ENCODE data around the gene SLC9A4.

SLC9A4 gene

DNA sequence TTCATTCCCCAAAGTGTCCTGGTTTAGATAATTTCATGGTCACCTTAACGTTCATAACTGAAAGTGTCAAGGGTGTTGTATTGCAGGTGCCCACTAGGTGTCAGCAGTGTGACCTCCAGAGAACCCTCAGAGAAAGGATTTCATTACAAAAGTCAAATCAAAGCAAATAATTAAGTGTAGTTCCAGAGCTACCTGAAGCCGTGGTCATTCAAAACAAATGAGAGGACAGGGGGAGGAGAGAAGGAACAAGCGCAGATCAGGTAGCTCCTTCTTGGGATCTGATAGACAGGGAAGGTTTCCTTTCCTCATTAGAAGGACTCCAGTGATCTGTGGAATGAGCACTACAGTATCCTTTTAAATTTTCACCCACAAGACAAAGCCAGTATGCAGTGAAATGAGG, at the start of gene SLC9A4:
SLC9A4 (plus strand) TSS at position 207 of the 400 bp plus-strand sequence. CDS start 534 bp downstream, outside the sequence.
- peak; percentile 7 to 43 for DNase-seq (ENCODE audit: low read depth in 2 of 2)

- no peak for DNase-seq (ENCODE audit: low read depth in 2 of 2)
Measured at GRCh38 chr2:102423368-102423767, 49.7 kb upstream of the SLC9A4 start.

- DNase-seq (ENCODE audit: low read depth in 2 of 2): no peak
Measured at GRCh38 chr2:102424754-102425153, 48.3 kb upstream of the SLC9A4 start.

- DNase-seq (ENCODE audit: low read depth in 2 of 2): no peak
Measured at GRCh38 chr2:102425441-102426132, 47.4 kb upstream of the SLC9A4 start.

DNA sequence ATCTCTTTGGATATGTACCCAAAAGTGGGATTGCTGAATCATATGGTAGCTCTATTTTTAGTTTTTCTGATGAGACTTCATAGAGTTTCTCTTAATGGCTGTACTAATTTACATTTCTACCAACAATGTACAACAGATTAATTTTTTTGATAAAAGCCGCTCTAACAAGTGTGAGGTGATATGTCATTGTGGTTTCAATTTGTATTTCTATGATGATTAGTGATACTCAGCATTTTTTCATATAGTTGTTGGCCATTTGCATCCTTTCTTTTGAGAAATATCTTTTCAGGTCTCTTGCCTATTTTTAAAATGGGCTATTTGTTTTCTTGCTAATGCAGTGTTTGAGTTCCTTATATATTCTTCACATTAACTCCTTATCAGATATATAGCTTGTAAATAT, 45.8 kb upstream of the SLC9A4 start:
- no peak for DNase-seq (ENCODE audit: low read depth in 2 of 2)

- no peak for DNase-seq (ENCODE audit: low read depth in 2 of 2)
Measured at GRCh38 chr2:102428573-102428972, 44.5 kb upstream of the SLC9A4 start.

GRCh38 chr2:102432386-102432785, 40.6 kb upstream of the SLC9A4 start:
- no peak for DNase-seq (ENCODE audit: low read depth in 2 of 2)

DNA sequence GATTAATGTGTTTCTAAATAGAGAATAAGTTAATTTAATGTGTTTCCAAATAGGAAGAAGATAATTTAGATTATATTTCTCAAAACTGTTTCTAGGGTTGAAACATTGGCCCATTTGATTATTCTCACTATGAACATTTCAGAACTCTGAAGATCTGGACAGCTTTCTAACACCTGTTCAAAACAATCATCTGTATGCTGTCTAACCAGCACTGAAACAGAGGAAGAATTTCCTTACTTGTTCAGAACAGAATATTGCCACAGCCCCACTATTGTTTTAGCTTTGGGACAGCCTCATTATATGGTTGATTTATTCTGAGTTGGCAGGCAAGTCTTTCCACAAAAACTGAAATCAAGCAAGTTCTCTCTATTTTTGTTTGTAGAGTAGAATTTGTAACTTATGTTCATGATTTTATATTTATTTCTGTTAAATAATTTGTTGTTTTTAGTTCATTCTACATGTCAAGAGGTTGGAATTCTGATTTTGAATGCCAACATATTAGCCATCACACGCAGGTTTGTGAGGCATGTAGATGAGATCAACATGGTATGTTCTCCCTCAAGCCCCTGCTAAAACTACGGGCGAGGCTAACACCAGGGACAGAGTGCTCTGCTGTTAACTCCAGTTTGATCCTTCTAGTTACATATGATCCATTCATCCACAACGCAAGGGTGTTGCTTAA, 38.9 kb upstream of the SLC9A4 start:
- no peak for DNase-seq (ENCODE audit: low read depth in 2 of 2)

DNA sequence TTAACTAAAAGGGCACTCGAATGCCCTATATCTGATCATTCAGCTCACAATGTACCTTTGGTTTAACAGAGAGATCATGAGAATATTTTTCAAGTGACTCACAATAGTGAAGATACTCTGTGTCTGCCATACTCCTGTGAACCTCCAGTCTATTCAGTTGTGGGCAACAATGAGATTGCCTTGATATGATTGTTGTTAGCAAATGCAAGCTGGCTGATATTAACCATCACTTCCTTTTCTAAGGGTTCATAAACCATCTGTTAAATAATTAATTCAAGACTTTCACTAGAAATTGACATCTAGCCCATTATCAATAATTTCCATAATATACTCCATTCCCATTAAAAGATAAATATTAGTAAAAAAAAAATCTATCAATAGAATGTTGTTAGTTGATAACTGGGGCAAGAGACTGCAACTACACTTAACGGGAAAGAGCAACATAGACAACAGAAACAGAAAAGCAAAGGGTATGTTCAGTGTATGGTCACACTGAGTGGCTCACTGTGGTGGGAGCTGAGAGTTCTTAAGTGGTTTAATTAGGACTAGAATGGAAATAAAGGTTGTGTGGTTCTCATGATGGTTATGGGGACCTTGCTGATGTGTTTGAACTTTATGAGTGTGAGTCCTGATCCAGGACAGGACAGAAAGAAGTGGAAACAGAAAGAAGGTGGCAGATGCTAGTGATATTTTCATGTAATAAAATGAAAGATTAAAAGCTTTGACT, 38.2 kb upstream of the SLC9A4 start:
- DNase-seq (ENCODE audit: low read depth in 2 of 2): no peak

- no peak for DNase-seq (ENCODE audit: low read depth in 2 of 2)
Measured at GRCh38 chr2:102435741-102436140, 37.3 kb upstream of the SLC9A4 start.

- peak; percentile 7 to 18 for DNase-seq (ENCODE audit: low read depth in 2 of 2)
Measured at GRCh38 chr2:102436323-102436722, 36.7 kb upstream of the SLC9A4 start.

- DNase-seq (ENCODE audit: low read depth in 2 of 2): no peak
Measured at GRCh38 chr2:102437122-102437521, 35.9 kb upstream of the SLC9A4 start.

DNA sequence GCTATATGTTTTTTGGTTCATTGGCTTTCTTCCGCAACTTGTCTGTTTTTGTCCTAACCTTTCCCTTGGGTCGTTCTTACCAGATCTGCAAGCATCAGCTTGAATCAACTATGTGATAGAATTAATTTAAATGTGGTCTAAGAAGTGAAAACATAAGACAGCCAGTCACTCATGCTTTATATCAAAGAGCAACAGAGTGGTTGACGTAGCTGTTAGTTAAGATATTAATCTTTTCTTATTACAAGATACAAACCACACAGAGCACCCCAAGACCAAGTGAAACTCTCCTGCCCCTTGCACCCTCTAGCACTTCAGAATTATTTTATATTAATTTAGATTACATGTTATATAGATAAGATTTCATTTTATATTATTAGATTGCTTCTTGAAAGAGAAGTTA, 34.9 kb upstream of the SLC9A4 start:
- no peak for DNase-seq (ENCODE audit: low read depth in 2 of 2)

DNA sequence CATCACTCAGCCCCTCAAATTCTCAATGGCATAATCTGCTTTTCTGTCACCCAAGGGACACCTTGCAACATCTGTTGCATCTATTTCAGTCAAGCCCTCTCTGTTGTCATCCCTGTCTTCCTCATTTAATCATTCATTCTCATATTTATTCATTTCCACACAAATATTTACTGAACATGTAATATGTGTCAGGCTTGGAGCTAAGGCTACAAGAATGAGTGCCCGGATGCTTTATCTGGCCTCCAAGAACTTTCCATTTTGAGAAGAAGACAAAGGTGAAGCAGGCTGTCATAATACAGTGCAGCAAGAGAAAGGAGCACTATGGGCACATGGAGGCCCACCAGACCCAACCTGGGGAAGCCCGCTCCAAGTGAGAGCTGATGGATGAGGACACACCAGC, 34.4 kb upstream of the SLC9A4 start:
- DNase-seq (ENCODE audit: low read depth in 2 of 2): no peak

DNA sequence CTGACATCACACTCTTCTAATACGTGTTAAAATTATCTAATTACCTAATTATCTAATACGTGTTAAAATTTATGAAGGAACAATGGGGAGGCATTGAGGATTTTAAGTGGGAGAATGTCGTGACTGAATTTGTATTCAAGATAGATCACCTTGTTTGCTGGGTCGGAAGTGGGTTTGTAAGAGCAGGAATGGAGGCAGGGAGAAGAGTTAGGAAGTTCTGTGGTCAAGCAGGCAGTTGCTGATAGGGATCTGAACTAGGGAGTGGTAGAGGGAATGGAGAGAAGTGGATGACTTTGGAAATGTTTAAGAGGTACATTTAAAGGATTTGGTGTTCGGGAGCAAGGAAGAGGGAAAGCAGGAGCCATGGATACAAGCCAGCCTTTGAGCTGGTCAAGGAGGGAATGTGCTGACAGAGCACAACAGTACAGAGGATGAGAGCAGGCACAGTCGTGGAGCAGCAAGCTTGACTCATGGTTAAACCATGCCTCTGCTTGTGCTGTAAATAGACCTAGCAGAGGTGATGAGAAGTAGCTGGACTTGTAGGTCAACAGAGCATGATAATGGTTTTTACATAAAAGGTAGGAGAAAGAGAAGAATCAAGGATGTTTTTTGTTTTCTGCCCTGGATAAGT, 33.8 kb upstream of the SLC9A4 start:
- DNase-seq (ENCODE audit: low read depth in 2 of 2): no peak

GRCh38 chr2:102442967-102443828, 29.8 kb upstream of the SLC9A4 start:
- peak in 1 of 2 donors; percentile 6 for DNase-seq (ENCODE audit: low read depth in 2 of 2)

DNA sequence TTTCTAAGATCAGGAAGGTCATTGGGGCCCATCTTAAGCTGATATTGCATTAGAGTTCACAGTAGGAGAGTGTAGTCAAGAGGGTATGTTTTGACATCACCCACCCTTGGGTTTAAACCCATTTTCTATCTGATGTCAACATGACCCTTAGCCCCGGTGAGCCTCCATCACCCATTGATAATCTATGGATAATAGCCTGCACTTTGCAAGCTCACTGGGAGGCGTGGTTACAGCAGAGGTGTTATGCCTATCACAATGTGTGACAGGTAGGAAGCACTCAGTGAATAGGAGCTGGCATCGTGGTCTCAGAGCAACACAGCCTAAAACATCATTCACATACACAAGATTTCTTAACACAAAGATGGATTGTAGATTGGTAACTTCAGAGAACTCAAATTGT, 28.8 kb upstream of the SLC9A4 start:
- no peak for DNase-seq (ENCODE audit: low read depth in 2 of 2)

DNA sequence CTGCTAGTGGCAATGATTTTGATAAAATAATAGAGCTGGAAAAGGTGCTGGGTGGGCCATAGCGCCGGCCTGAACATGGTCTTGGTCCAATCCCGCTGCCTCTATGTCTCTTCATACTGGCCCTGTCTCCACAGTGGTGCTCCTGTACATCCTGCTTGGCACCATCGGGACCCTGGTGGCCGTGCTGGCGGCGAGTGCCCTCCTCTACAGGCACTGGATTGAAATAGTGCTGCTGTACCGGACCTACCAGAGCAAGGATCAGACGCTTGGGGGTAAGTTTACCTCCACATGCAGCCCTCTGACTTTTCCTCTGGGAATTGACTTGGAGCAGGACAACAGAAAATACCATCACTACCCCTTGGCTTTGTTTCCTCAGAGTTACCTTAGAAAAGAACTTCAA, 26.1 kb upstream of the SLC9A4 start:
- DNase-seq (ENCODE audit: low read depth in 2 of 2): no peak

GRCh38 chr2:102449370-102449974, 23.6 kb upstream of the SLC9A4 start:
- DNase-seq (ENCODE audit: low read depth in 2 of 2): peak; percentile 32 to 55

DNA sequence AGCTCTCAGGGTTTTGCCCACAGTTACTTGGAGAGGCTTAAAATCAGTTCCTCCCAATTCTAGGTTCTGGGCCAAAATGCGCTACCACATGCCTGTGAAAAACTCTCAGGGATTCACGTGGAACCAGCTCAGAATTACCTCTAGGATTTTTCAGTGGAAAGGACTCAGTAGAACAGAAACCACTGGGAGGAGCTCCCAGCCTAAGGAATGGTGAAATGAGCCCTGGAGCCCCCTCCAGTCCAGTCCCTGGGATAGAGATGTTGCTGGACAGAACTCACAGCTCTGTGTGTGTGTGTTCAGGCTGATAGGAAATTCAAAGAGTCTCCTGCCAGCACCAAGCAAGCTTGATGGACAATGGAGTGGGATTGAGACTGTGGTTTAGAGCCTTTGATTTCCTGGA, 21.1 kb upstream of the SLC9A4 start:
- DNase-seq (ENCODE audit: low read depth in 2 of 2): no peak

GRCh38 chr2:102453501-102453900, 19.5 kb upstream of the SLC9A4 start:
- DNase-seq (ENCODE audit: low read depth in 2 of 2): no peak

Data from stimulated activated CD8-positive, alpha-beta memory T cell treated with anti-CD3 and anti-CD28 coated beads, Interleukin-2, amount 100 ng/mL, for 48 hours (primary cell).